GM21723 (cell line): ENCODE measurements around the gene SLIT3.
A peak's percentile ranks its signal among the peaks of the same experiment; 100 is the strongest.
"Not testable (repeated sequence)": the region's sequence is repeated elsewhere in the genome, so short reads cannot be mapped to it uniquely, and the experiment has no call there.

Experiments
- ATAC-seq: cut with Tn5 transposase; IDR thresholded peaks from one replicate; pipeline ENCODE4 v1.9.1; 2021; ENCODE audit warnings: mild to moderate bottlenecking, moderate library complexity; ENCODE audit not compliant: unreplicated experiment

The SLIT3 gene

GRCh38 chr5:168755548-168756093, 545.3 kb downstream of the SLIT3 start:
- no peak for ATAC-seq

- ATAC-seq = no peak
Observed at GRCh38 chr5:168753691-168754254, 547.2 kb downstream of the SLIT3 start.

GRCh38 chr5:168752416-168753190, 548.3 kb downstream of the SLIT3 start:
- no peak for ATAC-seq

- no peak for ATAC-seq
Observed at GRCh38 chr5:168752012-168752411, 548.9 kb downstream of the SLIT3 start.

- ATAC-seq = no peak
Observed at GRCh38 chr5:168750926-168751325, 550.0 kb downstream of the SLIT3 start.

- no peak for ATAC-seq
Observed at GRCh38 chr5:168749391-168750100, 551.4 kb downstream of the SLIT3 start.

- ATAC-seq = peak; percentile 78
Observed at GRCh38 chr5:168747987-168748777, 552.8 kb downstream of the SLIT3 start.

- ATAC-seq = no peak
Observed at GRCh38 chr5:168746893-168747640, 553.9 kb downstream of the SLIT3 start.

- not testable (repeated sequence) for ATAC-seq
Observed at GRCh38 chr5:168746126-168746892, 554.6 kb downstream of the SLIT3 start.

- no peak for ATAC-seq
Observed at GRCh38 chr5:168743617-168744016, 557.3 kb downstream of the SLIT3 start.

GRCh38 chr5:168742311-168742710, 558.6 kb downstream of the SLIT3 start:
- not testable (repeated sequence) for ATAC-seq

- no peak for ATAC-seq
Observed at GRCh38 chr5:168740811-168741213, 560.1 kb downstream of the SLIT3 start.

GRCh38 chr5:168740092-168740800, 560.7 kb downstream of the SLIT3 start:
- ATAC-seq = no peak

- no peak for ATAC-seq
Observed at GRCh38 chr5:168737066-168737465, 563.9 kb downstream of the SLIT3 start.

GRCh38 chr5:168736281-168736831, 564.6 kb downstream of the SLIT3 start:
- ATAC-seq = no peak

GRCh38 chr5:168734620-168735300, 566.2 kb downstream of the SLIT3 start:
- peak; percentile 77 for ATAC-seq

- ATAC-seq = no peak
Observed at GRCh38 chr5:168734119-168734518, 566.8 kb downstream of the SLIT3 start.
